Endothelial cell of hepatic sinusoid (primary cell): ENCODE results near the gene ANGPTL1.

ENCODE experiments used
- in situ Hi-C: cut with HindIII; loops from 2 replicates; pipeline ENCODE4 v1.10.0; 2017; ENCODE audit warnings: low sequenced_read_pairs

Gene ANGPTL1, protein sequence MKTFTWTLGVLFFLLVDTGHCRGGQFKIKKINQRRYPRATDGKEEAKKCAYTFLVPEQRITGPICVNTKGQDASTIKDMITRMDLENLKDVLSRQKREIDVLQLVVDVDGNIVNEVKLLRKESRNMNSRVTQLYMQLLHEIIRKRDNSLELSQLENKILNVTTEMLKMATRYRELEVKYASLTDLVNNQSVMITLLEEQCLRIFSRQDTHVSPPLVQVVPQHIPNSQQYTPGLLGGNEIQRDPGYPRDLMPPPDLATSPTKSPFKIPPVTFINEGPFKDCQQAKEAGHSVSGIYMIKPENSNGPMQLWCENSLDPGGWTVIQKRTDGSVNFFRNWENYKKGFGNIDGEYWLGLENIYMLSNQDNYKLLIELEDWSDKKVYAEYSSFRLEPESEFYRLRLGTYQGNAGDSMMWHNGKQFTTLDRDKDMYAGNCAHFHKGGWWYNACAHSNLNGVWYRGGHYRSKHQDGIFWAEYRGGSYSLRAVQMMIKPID

DNA sequence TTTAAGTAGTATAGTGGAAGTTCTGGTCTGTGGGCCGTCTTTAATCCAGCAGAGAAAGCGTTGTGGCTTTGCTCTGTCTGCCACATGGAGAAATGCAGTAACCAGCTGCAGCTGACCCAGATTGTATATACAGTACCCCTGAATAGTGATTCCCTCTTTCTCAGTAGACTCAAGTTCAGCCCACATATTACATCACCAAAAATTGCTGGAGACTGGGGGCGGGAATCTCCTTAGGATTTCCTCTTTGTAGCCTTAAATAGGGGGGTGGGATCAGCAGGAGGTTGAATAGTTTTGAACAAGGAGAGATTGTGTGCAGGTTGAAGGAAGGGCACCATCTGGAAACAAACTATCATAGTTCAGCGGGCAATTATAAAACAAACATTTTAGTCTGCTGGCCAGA lies at the start of gene ANGPTL1:
Gene ANGPTL1, minus strand, starts transcription at position 134 of the 400 bp plus-strand sequence. CDS start 5,301 bp downstream, outside the sequence.
- in situ Hi-C loops, result loop anchor here (5.0 kb wide), 1 partner anchor 106 kb away; no protein-coding TSS in a partner anchor

- in situ Hi-C loops, result no loop called here
Observed at GRCh38 chr1:178919581-178919980, 48.7 kb upstream of the ANGPTL1 start.

- in situ Hi-C loops, result no loop called here
Observed at GRCh38 chr1:178918955-178919354, 48.1 kb upstream of the ANGPTL1 start.

DNA sequence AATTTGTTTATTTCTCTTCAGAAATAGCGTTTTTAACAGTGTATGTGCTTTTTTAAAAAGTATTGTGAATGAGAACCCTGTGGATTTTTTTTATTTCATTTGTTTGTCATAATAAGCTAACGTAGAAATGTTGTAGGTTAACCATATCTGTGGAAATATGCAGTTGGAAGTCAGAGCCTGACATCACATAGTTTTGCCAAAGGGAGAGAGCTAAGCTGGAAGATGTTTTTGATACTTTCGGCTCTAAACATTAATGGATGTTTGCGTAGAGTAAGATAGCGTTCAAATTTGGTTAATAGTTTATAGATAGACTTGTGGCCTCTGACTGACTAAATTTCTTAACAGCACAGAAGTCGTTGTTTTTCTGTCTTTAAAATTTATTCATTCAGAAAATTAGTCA lies 47.4 kb upstream of the ANGPTL1 start:
- in situ Hi-C loops, result no loop called here

DNA sequence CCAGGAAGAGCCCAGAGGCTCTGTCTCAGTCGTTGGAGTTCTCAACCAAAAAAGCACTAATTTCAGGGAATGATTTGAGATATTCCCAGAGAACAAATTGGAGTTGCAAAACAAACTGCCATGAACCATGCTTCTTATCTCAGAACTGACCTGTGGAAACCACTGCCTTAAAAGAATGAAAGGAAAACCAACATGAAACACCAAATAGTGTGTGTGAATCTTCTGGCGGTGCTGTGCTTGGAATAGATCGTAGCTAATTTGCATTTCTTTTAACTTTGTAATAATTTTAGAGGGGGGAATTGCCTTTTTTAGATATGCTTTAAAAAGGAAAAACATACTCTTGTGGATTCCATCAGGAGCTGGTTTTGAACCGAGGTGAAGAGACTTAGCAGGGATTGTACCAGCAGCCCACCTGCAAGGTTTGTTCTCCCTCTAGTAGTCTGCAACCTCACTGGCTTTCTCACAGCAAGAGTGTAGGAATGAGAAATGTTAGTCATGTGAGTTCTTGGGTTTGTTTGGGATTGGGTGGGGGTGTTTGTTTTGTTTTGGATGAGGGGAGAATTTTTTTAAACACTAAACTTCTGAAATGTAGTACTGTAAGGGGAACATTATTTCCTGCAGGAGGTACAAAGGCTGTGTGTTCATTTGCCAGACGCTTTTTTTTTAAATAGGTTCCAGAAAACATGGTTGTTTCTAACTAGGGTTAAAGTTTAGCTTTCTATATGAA lies 45.7 kb upstream of the ANGPTL1 start:
- in situ Hi-C loops, result no loop called here

- in situ Hi-C loops, result no loop called here
Observed at GRCh38 chr1:178912597-178912996, 41.7 kb upstream of the ANGPTL1 start.

- in situ Hi-C loops, result no loop called here
Observed at GRCh38 chr1:178910023-178910422, 39.1 kb upstream of the ANGPTL1 start.

GRCh38 chr1:178908358-178908757 lies 37.5 kb upstream of the ANGPTL1 start:
- in situ Hi-C loops, result no loop called here

- in situ Hi-C loops, result no loop called here
Observed at GRCh38 chr1:178901482-178902125, 30.7 kb upstream of the ANGPTL1 start.

DNA sequence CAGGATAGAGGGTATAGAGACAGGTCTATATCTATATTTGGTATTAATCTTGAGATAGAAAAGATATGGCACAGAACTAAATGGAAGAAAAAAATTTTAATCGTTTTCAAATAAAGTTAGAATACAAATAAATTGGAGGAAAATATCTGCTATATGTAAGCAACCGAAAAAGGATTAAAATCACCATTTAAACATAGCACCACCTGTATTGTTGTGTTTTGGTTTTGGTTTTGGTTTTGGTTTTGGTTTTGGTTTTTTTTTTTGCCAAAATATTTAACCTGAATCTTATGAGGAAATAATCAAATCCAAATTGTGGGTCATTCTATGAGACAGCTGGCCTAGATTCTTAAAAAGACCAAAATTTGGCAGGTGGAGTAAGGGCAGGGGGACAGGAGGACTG lies 28.5 kb upstream of the ANGPTL1 start:
- in situ Hi-C loops, result no loop called here

DNA sequence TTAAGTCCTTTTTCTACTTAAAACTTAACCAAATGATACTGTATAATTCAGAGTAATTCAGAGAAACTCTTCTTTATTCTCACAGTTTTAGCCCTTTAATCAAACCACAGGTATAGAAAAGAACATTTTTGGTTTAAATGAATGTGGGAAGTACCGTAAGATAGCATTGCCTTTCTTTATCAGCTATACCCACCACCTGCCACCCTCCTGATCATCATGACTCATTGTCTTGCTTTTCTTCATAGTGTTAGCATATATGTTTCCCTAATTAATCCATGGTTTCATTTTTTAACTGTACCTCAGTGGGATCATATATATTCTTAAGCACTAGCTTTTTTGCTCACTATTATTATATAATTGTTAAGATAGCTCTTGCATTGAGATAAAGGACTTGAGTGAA lies 27.5 kb upstream of the ANGPTL1 start:
- in situ Hi-C loops, result no loop called here

GRCh38 chr1:178895928-178896327 lies 25.1 kb upstream of the ANGPTL1 start:
- in situ Hi-C loops, result no loop called here

DNA sequence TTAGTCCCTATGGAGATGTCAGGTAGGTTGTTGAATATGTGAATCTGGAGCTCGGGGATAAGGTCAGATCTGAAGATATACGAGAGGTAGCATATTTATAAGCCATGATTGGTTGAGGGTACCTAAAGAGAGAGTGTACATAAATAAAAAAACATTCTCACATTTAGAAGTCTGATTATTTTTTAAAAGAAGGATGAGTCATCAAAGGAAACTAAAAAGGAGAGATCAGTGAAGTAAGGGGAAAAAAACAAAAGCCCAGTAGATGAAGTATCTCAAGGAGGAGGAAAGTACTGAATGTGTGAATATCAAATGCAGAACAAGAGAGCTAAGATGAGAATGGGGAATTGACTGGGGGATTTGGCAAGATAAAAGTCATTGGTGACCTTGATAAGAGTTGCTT lies 15.7 kb upstream of the ANGPTL1 start:
- in situ Hi-C loops, result no loop called here

- in situ Hi-C loops, result no loop called here
Observed at GRCh38 chr1:178885869-178886268, 15.0 kb upstream of the ANGPTL1 start.

DNA sequence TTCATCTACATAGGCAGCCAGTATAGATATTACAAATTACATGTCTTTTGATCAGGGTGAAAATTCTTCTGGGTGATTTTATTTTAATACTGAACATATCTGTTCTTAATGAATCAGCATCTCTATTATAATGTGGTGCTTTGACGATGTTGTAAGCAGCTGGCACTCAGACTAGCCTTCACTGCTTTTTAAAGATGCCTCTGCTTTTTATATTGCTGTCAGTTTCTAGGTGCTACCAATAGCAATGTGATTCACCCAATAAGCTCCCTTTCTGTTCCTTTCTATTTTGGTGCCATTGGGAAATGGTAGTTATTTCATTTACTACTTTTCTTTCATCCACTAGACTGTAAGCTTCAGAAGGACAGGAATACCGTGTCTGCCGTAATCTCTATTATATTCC lies 11.1 kb upstream of the ANGPTL1 start:
- in situ Hi-C loops, result no loop called here

- in situ Hi-C loops, result no loop called here
Observed at GRCh38 chr1:178877896-178878295, 7.0 kb upstream of the ANGPTL1 start.

DNA sequence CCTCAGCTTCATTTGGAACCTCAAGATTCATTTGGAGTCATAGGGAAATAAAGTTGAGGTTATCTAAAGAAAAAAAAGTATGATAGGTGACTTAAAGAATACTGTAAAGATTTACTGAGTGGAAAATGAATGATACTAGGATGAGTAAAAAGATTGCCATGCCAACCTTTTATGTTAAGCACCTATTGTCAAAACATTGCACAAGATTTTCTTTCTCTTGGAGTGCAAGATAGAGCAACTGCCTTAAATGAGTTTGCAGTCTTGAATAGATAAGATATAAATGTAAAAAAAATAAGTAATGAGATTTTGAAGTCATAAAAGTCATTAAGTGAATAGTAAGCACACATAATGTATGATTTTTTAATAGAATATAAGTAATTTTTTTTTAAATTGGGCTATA lies 5.1 kb upstream of the ANGPTL1 start:
- in situ Hi-C loops, result no loop called here

- in situ Hi-C loops, result loop anchor here (5.0 kb wide), 1 partner anchor 102 kb away; no protein-coding TSS in a partner anchor
Observed at GRCh38 chr1:178874966-178875365, 4.1 kb upstream of the ANGPTL1 start.

DNA sequence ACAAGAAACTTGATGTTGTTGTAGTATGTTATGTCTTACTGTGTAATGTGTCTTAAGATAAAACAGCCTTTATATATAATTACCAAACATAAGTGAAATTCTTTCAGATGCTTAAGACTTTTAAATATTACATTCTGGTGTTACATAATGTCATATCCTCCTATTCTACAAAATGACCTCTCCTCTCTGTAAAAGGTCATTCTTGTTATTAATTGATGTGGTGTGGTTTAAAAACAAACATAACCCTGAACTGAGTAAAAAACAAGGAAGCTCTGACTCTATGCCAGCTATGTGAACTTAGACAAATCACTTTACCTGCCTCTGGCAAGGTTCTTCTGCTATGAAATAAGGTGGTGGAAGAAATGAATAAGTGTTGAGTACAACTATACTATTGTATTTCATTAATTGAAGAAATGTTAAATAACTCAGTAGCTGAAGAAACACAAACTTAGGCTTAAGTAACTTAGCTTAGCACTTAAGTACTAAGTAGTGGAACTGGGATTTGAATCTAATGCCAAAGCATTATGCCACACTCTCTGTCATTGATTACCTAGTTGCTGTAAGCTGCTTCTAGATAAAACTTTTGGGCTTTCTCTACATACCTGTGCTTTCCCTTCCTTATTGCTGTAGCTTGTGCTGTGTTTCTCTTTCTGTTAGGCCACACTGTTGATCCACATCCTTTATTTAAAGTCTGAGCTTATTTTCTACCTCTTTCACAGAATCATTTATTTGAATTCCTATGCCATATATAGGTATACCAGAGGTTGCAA lies 859 bp upstream of the ANGPTL1 start:
- in situ Hi-C loops, result loop anchor here (5.0 kb wide), 1 partner anchor 106 kb away; no protein-coding TSS in a partner anchor

GRCh38 chr1:178870221-178870620 lies 656 bp downstream of the ANGPTL1 start:
- in situ Hi-C loops, result loop anchor here (5.0 kb wide), 1 partner anchor 107 kb away; no protein-coding TSS in a partner anchor
